WTC11 (cell line): ENCODE data around the gene SOS2. TPM values are rescaled to one million over a fixed set of nuclear protein-coding genes. Genes with fewer than 3 reads are reported as not detected.

Experiments
- ATAC-seq: fragments of 200-7000 bp; cut with Tn5 transposase; 2 replicates; pipeline ENCODE4 v1.10.0; 2021; ENCODE audit warnings: mild to moderate bottlenecking, moderate library complexity
- CTCF ChIA-PET: fragments of 300-600 bp; sonication (Branson Sonifier 250); formaldehyde crosslinking; loops from one replicate; lab custom pipeline; 2021; ENCODE audit warnings: antibody characterized with exemption; lab: Charles Lee
- POLR2A ChIA-PET: fragments of 350-600 bp; sonication (Branson Sonifier 250); formaldehyde crosslinking; loops from one replicate; lab custom pipeline; 2021; ENCODE audit warnings: antibody characterized with exemption; lab: Charles Lee
- DNase-seq: peaks from one replicate; pipeline ENCODE4 v3.0.0; 2021; ENCODE audit warnings: low spot score
- H3K27ac Mint-ChIP-seq: 2 replicates; pipeline ENCODE4 v1.8.0; 2021; ENCODE audit warnings: mixed read lengths
- H3K27me3 Mint-ChIP-seq: 2 replicates; pipeline ENCODE4 v1.8.0; 2021; ENCODE audit warnings: low read depth, mild to moderate bottlenecking, moderate library complexity, mixed read lengths
- H3K36me3 Mint-ChIP-seq: 2 replicates; pipeline ENCODE4 v1.8.0; 2021; ENCODE audit warnings: mixed read lengths
- H3K4me1 Mint-ChIP-seq: 2 replicates; pipeline ENCODE4 v1.8.0; 2022; ENCODE audit warnings: mixed read lengths
- H3K4me3 Mint-ChIP-seq: 2 replicates; pipeline ENCODE4 v1.8.0; 2021; ENCODE audit warnings: mild to moderate bottlenecking, moderate library complexity, mixed read lengths
- H3K9me3 Mint-ChIP-seq: 2 replicates; pipeline ENCODE4 v1.8.0; 2021; ENCODE audit warnings: mixed read lengths
- ARID4B ChIP-seq: sonication (generic); formaldehyde crosslinking; IDR thresholded peaks from 2 replicates; pipeline ENCODE4 v1.8.0; 2023; ENCODE audit warnings: missing genetic modification reagents, mild to moderate bottlenecking, borderline replicate concordance
- ATF1 ChIP-seq: sonication (generic); formaldehyde crosslinking; IDR thresholded peaks from 2 replicates; pipeline ENCODE4 v1.8.1; 2023; ENCODE audit warnings: mild to moderate bottlenecking, moderate library complexity, missing genetic modification reagents
- ATF3 ChIP-seq: sonication (generic); formaldehyde crosslinking; conservative IDR thresholded peaks from 2 replicates; pipeline ENCODE4 v1.8.1; 2022; ENCODE audit warnings: mild to moderate bottlenecking, missing genetic modification reagents
- CDX4 ChIP-seq: fragments of 250-450 bp; sonication (Bioruptor Pico); IDR thresholded peaks from 2 replicates; pipeline ENCODE4 v1.9.0; 2021; ENCODE audit warnings: moderate library complexity, mild to moderate bottlenecking, inconsistent platforms, borderline replicate concordance
- CREM ChIP-seq: sonication (generic); formaldehyde crosslinking; IDR thresholded peaks from 2 replicates; pipeline ENCODE4 v1.8.1; 2022; ENCODE audit warnings: mild to moderate bottlenecking, missing genetic modification reagents, moderate library complexity
- E2F5 ChIP-seq: sonication (generic); formaldehyde crosslinking; IDR thresholded peaks from 2 replicates; pipeline ENCODE4 v1.8.1; 2022; ENCODE audit warnings: mild to moderate bottlenecking, moderate library complexity, missing genetic modification reagents
- EMX1 ChIP-seq: fragments of 250-450 bp; sonication (Bioruptor Pico); IDR thresholded peaks from 2 replicates; pipeline ENCODE4 v1.8.0; 2021; ENCODE audit warnings: mild to moderate bottlenecking
- FOXJ3 ChIP-seq: sonication (generic); formaldehyde crosslinking; IDR thresholded peaks from 2 replicates; pipeline ENCODE4 v1.9.0; 2021; ENCODE audit warnings: missing genetic modification reagents, mild to moderate bottlenecking, borderline replicate concordance
- GABPB1 ChIP-seq: sonication (generic); formaldehyde crosslinking; IDR thresholded peaks from 2 replicates; pipeline ENCODE4 v1.8.1; 2023; ENCODE audit warnings: mild to moderate bottlenecking, missing genetic modification reagents
- MLX ChIP-seq: sonication (generic); formaldehyde crosslinking; IDR thresholded peaks from 2 replicates; pipeline ENCODE4 v1.8.1; 2023; ENCODE audit warnings: mild to moderate bottlenecking, missing genetic modification reagents, moderate library complexity
- MYBL2 ChIP-seq: sonication (generic); formaldehyde crosslinking; IDR thresholded peaks from 2 replicates; pipeline ENCODE4 v1.8.1; 2023; ENCODE audit warnings: mild to moderate bottlenecking, moderate library complexity, missing genetic modification reagents
- PRRX2 ChIP-seq: fragments of 250-450 bp; sonication (Bioruptor Pico); IDR thresholded peaks from 2 replicates; pipeline ENCODE4 v1.8.0; 2021; ENCODE audit warnings: mild to moderate bottlenecking
- RORB ChIP-seq: fragments of 250-450 bp; sonication (Bioruptor Pico); IDR thresholded peaks from 2 replicates; pipeline ENCODE4 v1.9.0; 2021; ENCODE audit warnings: mild to moderate bottlenecking
- SMAD3 ChIP-seq: sonication (generic); formaldehyde crosslinking; IDR thresholded peaks from 2 replicates; pipeline ENCODE4 v1.8.0; 2022; ENCODE audit warnings: missing genetic modification reagents, mild to moderate bottlenecking, borderline replicate concordance
- SOX15 ChIP-seq: fragments of 250-450 bp; sonication (Bioruptor Pico); IDR thresholded peaks from 2 replicates; pipeline ENCODE4 v1.9.0; 2021; ENCODE audit warnings: mild to moderate bottlenecking
- SP1 ChIP-seq: sonication (generic); formaldehyde crosslinking; conservative IDR thresholded peaks from 2 replicates; pipeline ENCODE4 v1.8.1; 2022; ENCODE audit warnings: missing genetic modification reagents
- ZNF263 ChIP-seq: sonication (generic); formaldehyde crosslinking; IDR thresholded peaks from 2 replicates; pipeline ENCODE4 v1.8.1; 2022; ENCODE audit warnings: low read depth, mild to moderate bottlenecking, moderate library complexity, missing genetic modification reagents
- ZNF317 ChIP-seq: sonication (generic); formaldehyde crosslinking; IDR thresholded peaks from 2 replicates; pipeline ENCODE4 v1.8.1; 2023; ENCODE audit warnings: low read depth, mild to moderate bottlenecking, moderate library complexity, missing genetic modification reagents, borderline replicate concordance
- ZNF532 ChIP-seq: fragments of 250-450 bp; sonication (Bioruptor Pico); IDR thresholded peaks from 2 replicates; pipeline ENCODE4 v1.9.0; 2021; ENCODE audit warnings: mild to moderate bottlenecking, borderline replicate concordance
- total RNA-seq: library from RNA; stranded (reverse); gene quantifications from 3 replicates; pipeline ENCODE4 v1.2.3, GENCODE V29; 2021

The SOS2 gene
- total RNA-seq, 1 experiment from 2014 or later: 11.0 TPM

GRCh38 chr14:50263321-50263720 is 31.9 kb upstream of the SOS2 start:
- Mint-ChIP-seq H3K27ac (peak overlapping the region; percentile 14; the same call in 1 of the 2 replicates), H3K4me3 (no peak overlapping the region), H3K27me3 (no peaks in the 10 kb centered on the region)

GRCh38 chr14:50262865-50263264 is 31.5 kb upstream of the SOS2 start:
- ATAC-seq: no peak
- H3K27me3 Mint-ChIP-seq: no peaks in the 10 kb centered on the region
- no peak for TF ChIP-seq FOXJ3 (CRISPR knock-in tag)
- no peak for TF ChIP-seq SMAD3 (CRISPR knock-in tag)
- no peak for TF ChIP-seq ARID4B
- no peak for TF ChIP-seq MYBL2 (CRISPR knock-in tag)
- no peak for TF ChIP-seq PRRX2 (CRISPR knock-in tag)
- no peak for TF ChIP-seq ATF1 (CRISPR knock-in tag)
- no peak for TF ChIP-seq GABPB1 (CRISPR knock-in tag)
- no peak for TF ChIP-seq ZNF263 (CRISPR knock-in tag)
- no peak for TF ChIP-seq SP1 (CRISPR knock-in tag)
- TF ChIP-seq SOX15 (CRISPR knock-in tag): no peak
- TF ChIP-seq, all 79 proteins: peak for 0
- H3K36me3 Mint-ChIP-seq: peaks cover 7% of the 10 kb centered on the region
- H3K4me1 Mint-ChIP-seq: no peaks in the 10 kb centered on the region
- H3K27ac Mint-ChIP-seq: no peak overlapping the region
- ChIA-PET CTCF (no interaction called here), POLR2A (interaction anchor here (0.7 kb wide), 1 partner anchor 32 kb away, joined by 4 read pairs; the partner anchor contains the start of gene SOS2)
- H3K9me3 Mint-ChIP-seq: no peaks in the 10 kb centered on the region
- DNase-seq: no peak
- no peak overlapping the region for H3K4me3 Mint-ChIP-seq

More at GRCh38 chr14:50263321-50263720, 31.9 kb upstream of the SOS2 start:
- no peak for ATAC-seq
- H3K36me3 Mint-ChIP-seq: peaks cover 8% of the 10 kb centered on the region
- TF ChIP-seq ZNF317 (CRISPR knock-in tag) (no peak), ATF3 (CRISPR knock-in tag) (no peak), FOXJ3 (CRISPR knock-in tag) (no peak), CREM (no peak), ZNF532 (no peak), E2F5 (CRISPR knock-in tag) (no peak), RORB (CRISPR knock-in tag) (no peak), CDX4 (CRISPR knock-in tag) (no peak), MLX (no peak), EMX1 (no peak)
- DNase-seq: no peak
- POLR2A ChIA-PET: no interaction called here
- H3K4me1 Mint-ChIP-seq: no peaks in the 10 kb centered on the region
- CTCF ChIA-PET: no interaction called here
- no peaks in the 10 kb centered on the region for H3K9me3 Mint-ChIP-seq
